NCI-H345 treated with DMSO at 0.1 percent for 48 hours (cell line): Measurements from ENCODE around the gene ITFG1.
"Not testable (repeated sequence)": the region's sequence is repeated elsewhere in the genome, so short reads cannot be mapped to it uniquely, and the experiment has no call there.

ENCODE experiments used
- DNase-seq: peaks from one replicate; lab custom pipeline; 2025; ENCODE audit not compliant: unreplicated experiment; lab: John Stamatoyannopoulos, UW

Gene ITFG1

DNA sequence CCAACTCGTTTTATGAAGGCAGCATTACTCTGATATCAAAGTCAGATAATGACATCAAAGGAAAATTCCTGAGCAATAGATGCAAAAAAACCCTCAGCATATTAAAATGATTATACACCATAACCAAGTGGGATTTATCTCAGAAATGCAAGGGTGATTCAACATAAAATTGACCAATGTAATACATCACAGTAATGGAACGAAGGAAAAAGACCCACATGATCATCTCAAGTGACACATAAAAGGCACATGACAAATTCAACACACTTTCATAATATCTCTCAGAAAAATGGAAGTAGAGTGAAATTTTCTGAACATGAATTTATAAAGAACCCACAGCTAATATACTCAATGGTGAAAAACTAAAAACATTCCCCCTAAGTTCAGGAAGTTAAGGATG lies 118.8 kb downstream of the ITFG1 start:
- DNase-seq, result no peak

DNA sequence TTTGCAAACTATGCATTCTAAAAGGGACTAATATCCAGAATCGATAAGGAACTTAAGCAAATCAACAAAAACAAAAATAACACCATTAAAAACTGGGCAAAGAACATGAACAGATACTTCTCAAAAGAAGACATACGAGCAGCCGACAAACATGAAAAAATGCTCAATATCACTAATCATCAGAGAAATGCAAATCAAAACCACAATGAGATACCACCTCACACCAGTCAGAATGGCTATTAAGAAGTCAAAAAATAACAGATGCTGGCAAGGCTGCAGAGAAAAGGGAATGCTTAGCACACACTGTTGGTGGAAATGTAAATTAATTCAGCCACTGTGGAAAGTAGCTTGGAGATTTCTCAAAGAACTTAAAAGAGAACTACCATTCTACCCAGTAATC lies 130.3 kb downstream of the ITFG1 start:
- DNase-seq, result not testable (repeated sequence)

DNA sequence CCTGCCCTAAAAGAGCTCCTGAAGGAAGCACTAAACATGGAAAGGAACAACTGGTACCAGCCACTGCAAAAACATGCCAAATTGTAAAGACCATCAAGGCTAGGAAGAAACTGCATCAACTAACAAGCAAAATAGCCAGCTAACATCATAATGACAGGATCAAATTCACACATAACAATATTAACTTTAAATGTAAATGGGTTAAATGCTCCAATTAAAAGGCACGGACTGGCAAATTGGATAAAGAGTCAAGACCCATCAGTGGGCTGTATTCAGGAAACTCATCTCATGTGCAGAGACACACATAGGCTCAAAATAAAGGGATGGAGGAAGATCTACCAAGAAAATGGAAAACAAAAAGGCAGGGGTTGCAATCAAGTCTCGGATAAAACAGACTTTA lies 136.6 kb downstream of the ITFG1 start:
- DNase-seq, result not testable (repeated sequence)

DNA sequence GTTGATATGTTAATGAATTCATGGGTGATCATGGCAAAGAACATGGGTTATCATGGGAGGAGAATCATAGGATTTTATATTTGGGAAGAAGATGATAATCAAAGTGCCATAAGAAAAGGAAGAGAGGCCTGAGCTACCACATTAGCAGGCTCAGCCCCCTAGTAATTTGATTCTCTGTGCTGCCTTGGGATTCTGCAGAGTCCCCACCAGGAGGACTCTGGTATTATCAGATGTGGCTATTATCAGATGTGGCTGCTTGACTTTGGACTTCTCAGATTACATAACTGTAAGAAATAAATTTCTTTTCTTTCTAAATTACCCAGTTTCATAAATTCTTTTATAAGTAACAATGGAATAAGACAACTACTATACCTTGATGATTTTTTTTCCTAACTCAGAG lies 137.6 kb downstream of the ITFG1 start:
- DNase-seq, result no peak

DNA sequence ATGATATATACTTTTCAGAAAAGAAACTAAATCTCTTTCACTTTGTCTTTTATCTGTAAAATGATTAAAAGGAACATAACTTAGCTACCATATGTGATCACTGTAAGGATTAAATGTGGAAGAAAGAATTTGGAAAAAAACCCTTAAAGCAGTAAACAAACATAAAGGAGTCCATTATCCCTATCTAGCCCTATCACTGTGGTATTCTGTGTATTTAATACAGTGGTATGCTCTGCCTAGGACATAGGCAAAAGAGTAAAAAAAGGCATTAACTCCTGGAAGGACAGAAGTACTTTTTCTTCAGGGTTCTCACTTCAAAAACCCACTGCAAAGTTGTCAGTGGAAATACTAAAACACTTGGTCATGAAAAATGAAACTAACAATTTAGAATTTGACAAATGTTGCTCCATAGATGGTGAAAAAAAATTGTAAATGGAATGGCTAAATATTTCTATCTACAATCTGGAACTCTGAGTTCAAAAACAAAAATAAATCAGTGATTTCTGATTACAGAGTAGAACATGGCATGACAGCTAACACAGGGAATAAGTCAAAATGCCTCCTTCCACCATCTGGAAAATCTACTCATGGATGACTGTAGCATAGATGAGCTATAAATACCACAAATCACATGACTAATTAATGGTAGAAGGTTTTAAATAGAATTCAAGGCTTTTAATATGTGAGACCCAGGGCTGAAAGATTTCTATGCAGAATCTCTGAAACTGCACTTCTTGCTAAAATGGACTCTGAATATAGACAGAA lies 140.1 kb downstream of the ITFG1 start:
- no peak for DNase-seq

DNA sequence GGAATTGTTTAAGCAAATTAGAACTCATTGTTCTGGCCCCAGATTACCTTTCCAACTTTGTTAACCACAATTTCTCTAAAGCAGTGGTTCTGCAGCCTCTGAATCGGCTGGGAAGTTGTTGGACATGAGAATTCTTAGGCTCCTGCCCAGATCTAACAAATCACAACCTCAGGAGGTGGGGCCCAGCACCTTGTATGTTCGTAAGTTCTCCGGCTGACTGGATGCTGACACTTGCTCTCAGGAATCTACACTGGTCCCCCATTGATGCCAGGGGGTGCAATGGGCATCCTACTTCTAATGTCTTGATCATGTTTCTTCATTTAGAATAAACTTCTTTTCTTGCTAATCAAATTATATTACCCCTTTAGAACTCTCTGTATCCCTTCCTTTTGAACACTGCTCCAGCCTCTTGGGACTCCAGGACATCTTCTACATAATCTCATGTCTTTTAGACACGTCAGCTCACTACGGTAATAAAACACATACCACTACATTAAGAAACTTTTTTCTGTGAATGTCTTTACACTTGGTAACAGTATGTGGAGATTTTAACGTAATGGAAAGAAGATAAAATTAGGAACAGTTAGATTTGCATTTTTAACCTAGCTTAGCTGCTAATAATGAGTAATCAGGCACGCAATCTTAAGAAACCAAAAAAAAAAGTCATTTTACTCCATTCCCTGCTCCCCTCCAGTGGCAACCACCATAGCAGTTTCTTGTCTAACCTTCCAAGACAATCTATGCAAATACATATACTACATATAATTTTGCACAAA lies 143.2 kb downstream of the ITFG1 start:
- no peak for DNase-seq

DNA sequence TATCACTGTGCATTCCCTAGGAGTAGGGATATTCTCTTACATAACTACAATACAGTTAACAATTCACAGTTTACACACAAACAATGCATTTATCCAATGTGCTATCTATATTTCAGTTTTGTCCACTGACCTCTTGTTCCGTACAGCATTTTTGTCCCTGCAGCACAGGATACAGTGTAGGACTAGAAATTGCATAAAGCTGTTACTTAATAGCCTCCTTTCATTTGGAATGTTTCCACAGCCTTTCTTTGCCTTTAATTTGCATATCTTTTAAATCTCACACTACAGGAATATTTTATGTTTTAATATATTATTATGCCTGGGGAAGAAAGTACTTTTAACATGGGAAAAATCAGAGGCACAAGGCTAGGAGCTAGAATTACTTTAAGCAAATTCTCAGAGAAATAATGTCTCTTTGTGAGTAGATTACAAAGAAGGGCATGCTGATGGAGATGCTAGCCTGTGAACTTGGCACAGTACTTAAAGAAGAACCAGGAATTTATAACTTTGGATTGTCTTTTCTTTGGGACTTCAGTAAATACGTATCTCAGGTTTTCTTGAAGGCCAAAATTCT lies 144.3 kb downstream of the ITFG1 start:
- no peak for DNase-seq

DNA sequence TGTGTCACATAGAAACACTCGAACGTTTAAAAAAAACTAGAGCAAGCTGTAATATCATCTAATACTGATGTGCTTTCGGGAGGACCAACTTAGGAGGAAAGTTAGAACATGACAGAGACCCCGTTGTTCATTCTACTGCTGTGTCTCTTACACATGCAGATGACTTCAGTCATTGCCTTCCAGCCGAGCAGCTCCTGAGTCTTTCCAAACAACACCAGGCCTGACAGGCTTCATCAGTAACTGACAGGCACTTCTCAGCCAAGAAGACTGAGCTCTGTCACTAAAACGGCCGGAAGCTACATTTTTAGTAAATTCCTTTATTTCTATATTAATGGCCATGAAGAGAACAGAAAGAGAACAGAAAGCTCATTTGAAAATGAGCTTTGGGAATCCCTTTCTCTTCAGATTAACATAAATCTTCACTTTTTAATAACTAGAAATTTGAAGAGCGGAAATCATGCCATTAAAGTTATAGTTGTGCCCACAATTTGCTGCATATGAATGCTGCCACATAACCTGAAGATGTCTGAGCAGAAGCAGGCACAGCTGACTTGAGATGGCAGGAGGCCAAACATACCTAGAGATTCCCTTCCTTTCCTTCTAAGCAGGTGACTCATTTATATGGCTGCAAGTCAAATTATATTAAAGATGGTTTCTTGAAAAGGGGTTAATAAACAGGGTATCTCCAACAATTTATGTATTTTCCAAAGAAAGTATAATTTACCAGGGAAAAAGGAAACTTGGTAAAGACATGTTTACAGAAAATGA lies 148.9 kb downstream of the ITFG1 start:
- no peak for DNase-seq

DNA sequence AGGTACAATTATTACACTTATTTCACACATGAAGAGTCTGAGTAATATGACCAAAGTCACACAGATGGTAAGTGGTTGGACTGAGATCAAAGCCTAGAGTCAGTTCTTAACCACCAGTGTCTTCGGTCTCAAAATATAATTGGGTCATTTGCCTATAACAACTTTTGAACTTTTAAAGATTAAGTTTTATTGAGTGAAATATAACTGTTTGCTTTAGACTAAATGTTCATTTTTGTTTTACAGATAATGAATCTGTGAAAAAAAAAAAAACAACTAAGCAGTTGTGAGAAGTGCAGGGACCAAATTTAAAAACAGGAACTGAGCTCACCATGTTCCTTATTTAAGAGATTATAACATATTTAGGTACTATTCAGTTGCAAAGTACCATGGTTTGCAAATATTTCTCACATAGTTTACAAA lies 150.1 kb downstream of the ITFG1 start:
- DNase-seq, result no peak

DNA sequence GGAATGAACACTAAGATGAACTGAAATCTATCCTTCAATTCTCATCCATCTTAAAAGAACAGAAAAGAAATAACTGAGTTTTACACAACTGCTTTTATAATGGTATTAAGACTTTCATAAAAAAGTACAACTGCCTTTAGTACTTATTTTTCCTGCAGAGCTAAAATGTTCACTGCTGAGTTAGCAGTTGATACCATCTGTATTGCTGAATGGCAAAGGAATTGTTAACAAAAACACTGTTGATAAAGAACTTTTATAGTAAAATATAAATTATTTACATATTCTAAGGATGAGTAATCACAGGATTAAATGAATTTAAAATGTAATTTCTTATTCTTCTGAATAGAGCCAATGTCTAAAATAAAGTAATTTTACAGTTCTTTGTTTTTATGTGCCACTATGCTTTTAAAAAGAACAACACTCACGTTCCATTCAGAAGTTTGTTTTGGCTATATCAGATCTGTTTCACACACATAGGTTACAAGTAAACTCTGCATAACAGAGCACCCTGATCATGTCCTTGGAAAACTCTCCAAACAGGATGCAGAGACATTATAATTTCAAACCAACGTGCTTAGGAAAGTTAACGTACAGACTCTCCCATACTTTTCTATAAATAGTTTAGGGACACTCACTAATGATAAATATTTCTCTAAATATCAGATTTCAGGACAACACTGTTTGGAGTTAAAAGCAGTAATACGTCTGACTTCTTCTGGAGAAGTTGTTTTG lies 151.1 kb downstream of the ITFG1 start:
- DNase-seq, result no peak

DNA sequence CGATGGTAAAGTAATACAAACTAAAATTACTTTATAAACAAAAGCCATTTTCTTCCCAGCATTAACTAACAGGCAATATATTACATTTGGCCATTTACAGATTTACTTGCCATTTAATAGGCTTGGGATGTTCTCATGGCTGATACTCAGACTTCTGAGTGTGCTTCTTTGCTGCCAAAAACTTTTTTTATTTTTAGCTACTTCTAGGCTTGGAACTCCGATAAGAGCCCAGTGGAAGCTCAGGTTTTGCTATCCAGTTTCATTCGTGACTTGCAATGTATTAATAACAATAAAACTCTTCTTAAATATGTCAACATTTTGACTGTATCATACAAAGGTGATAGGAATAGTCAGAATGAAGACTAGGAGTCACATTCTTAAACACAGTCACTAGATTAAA lies 152.3 kb downstream of the ITFG1 start:
- DNase-seq, result no peak

DNA sequence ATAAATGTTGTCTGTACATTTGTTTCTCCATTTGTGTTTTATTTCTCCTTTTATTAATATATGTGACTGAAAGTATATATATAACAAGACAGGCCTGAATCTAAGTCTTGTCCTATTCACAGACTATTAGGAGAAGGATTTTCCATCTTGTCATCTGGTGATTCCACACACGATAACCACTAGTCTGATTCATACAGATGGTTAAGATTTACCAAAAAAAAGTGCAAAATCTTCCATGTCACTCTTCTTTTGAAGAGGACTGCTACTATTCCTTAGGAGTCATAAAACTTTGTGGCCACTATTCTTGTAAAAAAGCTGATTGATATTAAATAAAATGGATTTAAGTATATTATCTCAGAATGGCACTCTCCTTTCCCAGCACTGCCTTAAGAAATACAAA lies 156.3 kb downstream of the ITFG1 start:
- DNase-seq, result no peak

DNA sequence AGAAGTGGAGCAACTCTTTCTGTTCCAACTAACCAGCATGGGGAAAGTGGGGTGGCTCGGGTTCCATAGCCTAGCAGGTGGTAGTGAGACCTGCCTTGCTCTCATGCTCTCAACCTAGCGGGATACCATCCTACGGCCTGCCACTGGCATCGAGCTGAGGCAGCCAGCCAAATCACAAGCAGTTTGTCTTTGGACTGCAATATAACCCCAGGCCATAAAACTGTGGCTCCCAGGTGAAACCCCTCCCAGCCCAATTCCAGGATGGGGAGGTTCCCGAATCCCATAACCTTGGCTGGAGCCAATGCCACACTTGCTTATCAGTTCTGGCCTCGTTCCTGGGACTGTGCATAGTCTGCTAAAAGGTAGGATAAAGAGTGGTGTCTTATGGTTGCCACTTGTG lies 161.3 kb downstream of the ITFG1 start:
- DNase-seq, result no peak

DNA sequence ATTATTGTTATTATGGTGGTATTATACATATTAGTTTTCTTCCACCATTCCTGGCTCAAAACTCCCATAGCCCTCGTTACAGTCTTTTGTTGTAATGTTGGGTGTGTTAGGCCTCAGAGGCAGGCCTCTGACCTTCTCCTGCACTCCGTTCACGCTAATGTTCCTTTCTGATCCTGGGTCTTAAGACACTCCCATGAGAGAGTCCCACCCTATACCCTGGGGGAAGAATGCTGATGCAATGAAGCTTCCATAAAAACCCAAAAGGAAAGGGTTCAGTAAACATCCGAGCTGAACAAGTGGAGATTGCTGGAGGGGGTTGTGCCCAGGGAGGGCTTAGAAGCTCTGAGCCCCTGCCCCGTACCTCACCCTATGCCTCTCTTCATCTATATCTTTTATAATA lies 175.9 kb downstream of the ITFG1 start:
- no peak for DNase-seq

DNA sequence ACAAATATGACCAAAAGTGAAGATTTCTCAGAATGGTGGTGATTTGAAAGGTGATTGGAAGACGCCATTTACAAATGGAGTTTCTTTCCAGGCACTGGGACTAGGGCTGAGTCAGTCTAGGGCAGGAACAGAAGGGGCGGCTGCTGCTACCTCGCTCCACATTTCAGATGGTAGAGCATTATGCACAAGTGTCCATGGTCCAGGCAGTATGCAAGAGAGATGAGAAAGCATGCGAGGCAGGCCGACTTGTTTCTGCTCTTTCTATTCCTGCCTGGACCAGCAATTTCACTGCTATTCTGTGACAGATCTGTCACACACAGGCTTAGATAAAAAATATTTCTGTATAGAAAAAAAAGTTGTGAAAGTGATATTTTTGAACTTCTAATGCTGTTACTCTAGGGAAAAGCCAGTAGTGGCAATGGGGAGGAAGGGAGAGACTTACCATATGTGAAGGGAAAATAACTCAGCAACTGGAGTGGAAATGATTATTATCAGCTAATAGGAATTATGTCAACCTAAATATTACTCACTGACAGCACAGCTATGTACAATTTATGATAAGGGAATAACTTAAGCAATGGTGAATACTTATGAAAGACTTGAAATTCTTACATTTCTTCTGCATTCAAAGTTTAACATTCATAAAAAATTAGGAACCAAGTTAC lies 182.4 kb downstream of the ITFG1 start:
- DNase-seq, result no peak

DNA sequence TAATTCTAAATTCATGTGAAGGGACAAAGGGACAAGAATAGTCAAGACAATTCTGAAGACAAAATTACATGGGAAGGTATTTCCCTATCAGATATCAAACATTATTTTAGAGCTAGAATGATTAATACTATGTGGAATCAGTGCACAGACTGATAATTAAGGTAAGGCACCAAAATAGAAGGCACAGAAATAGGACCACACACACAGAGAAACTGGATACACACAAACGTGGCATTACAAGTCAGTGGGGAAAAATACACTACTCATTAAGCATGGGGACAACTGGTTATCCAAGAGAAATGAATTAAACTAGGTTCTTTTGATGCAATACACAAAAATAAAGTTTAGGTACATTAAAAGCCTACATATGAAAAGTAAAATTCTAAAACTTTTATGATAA lies 184.3 kb downstream of the ITFG1 start:
- DNase-seq, result no peak

DNA sequence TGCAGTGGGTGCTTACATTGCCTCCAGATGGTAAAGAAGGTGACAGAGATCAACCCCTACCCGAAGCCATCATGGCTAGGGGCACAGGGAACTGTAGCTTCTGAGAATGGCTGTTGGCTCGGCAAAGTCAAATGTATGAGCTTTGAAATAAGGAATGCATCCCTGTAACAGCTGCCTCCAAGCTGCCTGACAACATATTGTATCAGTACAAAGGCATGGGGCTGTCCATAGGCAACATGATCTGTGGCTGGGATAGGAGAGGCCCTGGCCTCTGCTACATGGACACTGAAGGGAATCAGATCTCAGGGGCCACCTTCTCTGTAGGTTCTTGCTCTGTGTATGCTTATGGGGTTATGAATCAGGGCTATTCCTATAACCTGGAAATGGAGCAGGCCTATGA lies 197.9 kb downstream of the ITFG1 start:
- no peak for DNase-seq

DNA sequence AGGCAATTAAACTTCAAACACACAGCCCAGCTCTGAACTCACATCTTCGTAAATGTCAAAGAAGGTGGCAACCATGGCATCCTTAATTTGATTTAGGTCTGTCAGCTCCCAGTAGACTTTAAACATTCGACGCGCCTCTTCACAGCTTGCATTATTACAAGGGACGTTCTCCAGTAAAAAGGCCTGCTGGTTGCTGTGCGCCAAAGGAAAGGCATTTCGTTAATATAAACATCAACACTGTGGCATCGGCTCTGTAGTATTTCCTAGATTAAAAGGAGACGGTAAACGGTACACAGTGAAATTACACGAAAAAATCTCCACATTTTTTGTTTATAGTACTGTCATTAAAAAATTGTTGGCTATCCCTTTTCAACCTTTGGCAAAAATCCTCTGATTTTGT lies 200.4 kb downstream of the ITFG1 start:
- no peak for DNase-seq

DNA sequence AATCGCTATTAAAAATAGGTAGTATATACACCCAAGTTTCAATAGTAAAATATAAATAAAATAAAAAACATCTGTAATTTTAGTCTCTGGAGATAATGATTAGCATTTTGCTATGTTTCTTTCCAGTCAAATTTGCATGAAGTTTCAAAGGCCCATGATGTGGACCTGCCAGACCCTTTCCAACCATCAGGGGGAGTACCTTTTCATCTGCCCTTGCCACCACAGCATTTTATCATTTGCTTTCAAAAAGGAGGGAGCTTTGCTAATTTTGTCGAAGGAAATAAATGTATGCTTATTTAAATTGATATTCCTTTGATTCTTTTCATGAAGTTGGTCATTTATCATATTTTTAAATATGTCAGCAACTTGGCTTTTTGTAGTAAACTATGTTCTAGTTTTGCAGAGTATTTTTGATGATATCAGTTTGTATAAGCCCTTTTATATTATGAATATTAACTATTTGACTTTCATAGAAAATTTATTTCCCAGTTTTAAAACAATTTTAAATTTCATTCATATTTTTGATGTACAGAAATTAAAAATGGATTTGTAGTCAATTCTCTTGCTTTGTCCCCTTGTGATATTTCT lies 201.9 kb downstream of the ITFG1 start:
- no peak for DNase-seq

DNA sequence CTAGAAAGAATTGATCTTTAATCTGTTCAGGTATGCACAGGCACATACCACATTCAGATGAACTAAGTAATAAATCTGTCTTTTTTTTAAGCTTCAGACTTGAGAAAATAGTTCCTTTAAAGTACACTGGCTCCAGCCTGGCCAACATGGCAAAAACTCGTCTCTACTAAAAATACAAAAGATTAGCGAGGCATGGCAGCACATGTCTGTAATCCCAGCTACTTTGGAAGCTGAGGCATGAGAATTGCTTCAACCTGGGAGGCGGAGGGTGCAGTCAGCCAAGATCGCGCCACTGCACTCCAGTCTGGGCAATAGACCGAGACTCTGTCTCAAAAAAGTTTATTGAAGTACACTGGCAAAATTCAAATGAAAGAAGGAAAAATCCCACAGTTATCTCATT lies 206.1 kb downstream of the ITFG1 start:
- no peak for DNase-seq
